SK-N-SH (cell line): Measurements from ENCODE around the gene SLC10A1. TPM values are rescaled to one million over a fixed set of nuclear protein-coding genes. Genes with fewer than 3 reads are reported as not detected.

Experiments
- CTCF ChIA-PET: fragments of 300-600, 350-600 bp; formaldehyde crosslinking; extraction: SDS; loops from one replicate; lab custom pipeline; 2021; lab: Yijun Ruan, JAX
- POLR2A ChIA-PET: fragments of 350-600 bp; sonication (Branson Sonifier 250); formaldehyde crosslinking; extraction: SDS; loops from one replicate; lab custom pipeline; 2020; ENCODE audit warnings: antibody characterized with exemption, inconsistent platforms; lab: Yijun Ruan, JAX
- DNase-seq: peaks from one replicate; pipeline ENCODE4 v3.0.0; 2012
- H2AFZ ChIP-seq: fragments of 200-600 bp; sonication (generic); 2 replicates; pipeline ENCODE4 v1.8.1; 2016; ENCODE audit warnings: antibody characterized with exemption, mild to moderate bottlenecking, low read depth
- H3F3A ChIP-seq: fragments of 200-600 bp; sonication (generic); replicated peaks from 2 replicates; pipeline ENCODE3; 2016; ENCODE audit warnings: antibody characterized with exemption, mild to moderate bottlenecking; ENCODE audit not compliant: insufficient read depth
- H3K27ac ChIP-seq, 2 experiments: fragments of 200-500 bp in 1 of 2; fragments of 200-600 bp in 1 of 2; sonication (Bioruptor generic) in 1 of 2; sonication (generic), shearing (Covaris generic) in 1 of 2; 2 replicates each; pipeline versions ENCODE4 v1.5.1 to v1.6.1; 2014 to 2016; ENCODE audit warnings: low read depth in 2 of 2, inconsistent platforms in 1 of 2, low read length in 1 of 2, mild to moderate bottlenecking in 1 of 2, mixed read lengths in 1 of 2
- H3K27me3 ChIP-seq: fragments of 200-600 bp; sonication (generic), shearing (Covaris generic); 2 replicates; pipeline ENCODE4 v1.6.1; 2016; ENCODE audit warnings: mixed run types; ENCODE audit not compliant: insufficient read depth
- H3K36me3 ChIP-seq, 2 experiments: fragments of 200-500 bp in 1 of 2; fragments of 200-600 bp in 1 of 2; sonication (Bioruptor generic) in 1 of 2; sonication (generic) in 1 of 2; replicated peaks in 1 of 2; 2 replicates each; pipeline versions ENCODE3 to v1.5.1; 2014 to 2016; ENCODE audit warnings: low read length in 1 of 2, mild to moderate bottlenecking in 1 of 2; ENCODE audit not compliant: insufficient read depth in 2 of 2, control insufficient read depth in 1 of 2
- H3K4me1 ChIP-seq, 2 experiments: fragments of 200-500 bp in 1 of 2; fragments of 200-600 bp in 1 of 2; sonication (Bioruptor generic) in 1 of 2; sonication (generic), shearing (Covaris generic) in 1 of 2; 2 replicates each; pipeline versions ENCODE4 v1.5.1 to v1.6.1; 2014 to 2016; ENCODE audit warnings: low read depth in 1 of 2, low read length in 1 of 2, mixed run types in 1 of 2; ENCODE audit not compliant: insufficient read depth in 2 of 2, control insufficient read depth in 1 of 2
- H3K4me2 ChIP-seq: fragments of 200-600 bp; sonication (generic), shearing (Covaris generic); 2 replicates; pipeline ENCODE4 v1.6.1; 2017; ENCODE audit warnings: mixed run types
- H3K4me3 ChIP-seq, 2 experiments: fragments of 200-500 bp in 1 of 2; fragments of 200-600 bp in 1 of 2; sonication (Bioruptor generic) in 1 of 2; sonication (generic), shearing (Covaris generic) in 1 of 2; 2 replicates each; pipeline versions ENCODE4 v1.5.1 to v1.8.1; 2014 to 2016; ENCODE audit warnings: low read depth in 2 of 2, inconsistent platforms in 1 of 2, low read length in 1 of 2, mild to moderate bottlenecking in 1 of 2, mixed read lengths in 1 of 2, moderate library complexity in 1 of 2
- H3K79me2 ChIP-seq: fragments of 200-600 bp; sonication (generic); 2 replicates; pipeline ENCODE4 v1.8.1; 2017; ENCODE audit warnings: mild to moderate bottlenecking; ENCODE audit not compliant: insufficient read depth
- H3K9ac ChIP-seq: fragments of 200-600 bp; sonication (generic); 2 replicates; pipeline ENCODE4 v1.6.1; 2017; ENCODE audit warnings: mixed run types
- H3K9me2 ChIP-seq: fragments of 200-600 bp; sonication (generic); 2 replicates; pipeline ENCODE4 v1.6.1; 2017; ENCODE audit warnings: mixed run types
- H3K9me3 ChIP-seq: fragments of 200-600 bp; sonication (generic); 2 replicates; pipeline ENCODE4 v1.6.1; 2017; ENCODE audit warnings: mixed run types, mild to moderate bottlenecking, moderate library complexity
- H4K20me1 ChIP-seq: fragments of 200-600 bp; sonication (generic); 2 replicates; pipeline ENCODE4 v1.6.1; 2017; ENCODE audit warnings: mild to moderate bottlenecking, mixed run types; ENCODE audit not compliant: insufficient read depth
- CHD2 ChIP-seq: fragments of 150-350 bp; IDR thresholded peaks from 2 replicates; pipeline ENCODE4 v1.6.1; 2018; ENCODE audit warnings: low read length; ENCODE audit not compliant: partially characterized antibody
- EP300 ChIP-seq, 2 experiments: IDR thresholded peaks; 2 replicates each; pipeline versions ENCODE4 v1.4.0 to v1.6.1; 2012; ENCODE audit warnings: borderline replicate concordance in 1 of 2, low read depth in 1 of 2, low read length in 1 of 2
- FOSL2 ChIP-seq: IDR thresholded peaks from 2 replicates; pipeline ENCODE4 v1.4.0; 2012; ENCODE audit warnings: low read depth, mild to moderate bottlenecking, moderate library complexity, borderline replicate concordance
- GABPA ChIP-seq: IDR thresholded peaks from 2 replicates; pipeline ENCODE4 v1.4.0; 2012; ENCODE audit warnings: low read depth, mild to moderate bottlenecking
- GATA2 ChIP-seq: sonication (generic); formaldehyde crosslinking; IDR thresholded peaks from 2 replicates; pipeline ENCODE4 v1.5.0; 2020; ENCODE audit warnings: mild to moderate bottlenecking, missing genetic modification reagents
- IRF3 ChIP-seq: fragments of 150-350 bp; IDR thresholded peaks from 2 replicates; pipeline ENCODE4 v1.6.1; 2016; ENCODE audit warnings: mild to moderate bottlenecking, low read depth, low read length
- JUND ChIP-seq: IDR thresholded peaks from 2 replicates; pipeline ENCODE4 v1.4.0; 2012
- NFIC ChIP-seq: IDR thresholded peaks from 2 replicates; pipeline ENCODE4 v1.4.0; 2012; ENCODE audit warnings: borderline replicate concordance
- NRF1 ChIP-seq: IDR thresholded peaks from 2 replicates; pipeline ENCODE4 v1.6.1; 2012; ENCODE audit warnings: low read depth, mild to moderate bottlenecking, low read length
- POLR2AphosphoS5 ChIP-seq: IDR thresholded peaks from 2 replicates; pipeline ENCODE4 v1.6.1; 2012; ENCODE audit warnings: low read depth, low read length
- RCOR1 ChIP-seq: fragments of 150-350 bp; IDR thresholded peaks from 2 replicates; pipeline ENCODE4 v1.6.1; 2017; ENCODE audit warnings: antibody characterized with exemption, low read length
- SIN3A ChIP-seq: IDR thresholded peaks from 2 replicates; pipeline ENCODE4 v1.6.1; 2012; ENCODE audit warnings: low read depth, mild to moderate bottlenecking, low read length, moderate library complexity, borderline replicate concordance
- TCF12 ChIP-seq: IDR thresholded peaks from 2 replicates; pipeline ENCODE4 v1.4.0; 2012
- YY1 ChIP-seq: IDR thresholded peaks from 2 replicates; pipeline ENCODE4 v1.4.0; 2012; ENCODE audit warnings: low read depth, mild to moderate bottlenecking
- ZBTB33 ChIP-seq: IDR thresholded peaks from 2 replicates; pipeline ENCODE4 v1.4.0; 2012; ENCODE audit warnings: low read depth, borderline replicate concordance
- WGBS: methylation state at CpG from one replicate; pipeline ENCODE4 v1.1.6; 2017; ENCODE audit warnings: low lambda C conversion rate; 5-methylcytosine and 5-hydroxymethylcytosine counted together
- polyA plus RNA-seq, 3 experiments: library from polyadenylated mRNA; depleted of rRNA; stranded (reverse); fragments of >200 nt; gene quantifications; 2 replicates each; pipeline ENCODE4 v1.2.3, GENCODE V29; 2012
- TF ChIP-seq, protein P1 (sequence below): IDR thresholded peaks from 2 replicates; pipeline ENCODE4 v1.4.0; 2012; ENCODE audit warnings: low read depth

The SLC10A1 gene
- polyA plus RNA-seq, 1 of the 3 experiments (the other 2 are of a cell fraction): not detected

- H3K27me3 ChIP-seq: no peaks in the 10 kb centered on the region
- ChIA-PET POLR2A (no interaction called here), CTCF (no interaction called here)
- no peaks in the 10 kb centered on the region for H3K9me2 ChIP-seq
- H3K4me3 ChIP-seq: no peak overlapping the region
- no peak for TF ChIP-seq YY1
- no peak for TF ChIP-seq GATA2 (CRISPR knock-in tag)
- TF ChIP-seq FOSL2: no peak
- no peaks in the 10 kb centered on the region for H3K9me3 ChIP-seq
- H3K36me3 ChIP-seq: no peaks in the 10 kb centered on the region
- no peaks in the 10 kb centered on the region for H3K79me2 ChIP-seq
- no peak overlapping the region for H3K27ac ChIP-seq
- H4K20me1 ChIP-seq: no peaks in the 10 kb centered on the region
- H3K4me2 ChIP-seq: no peak overlapping the region
- H3F3A ChIP-seq: no peaks in the 10 kb centered on the region
- no peaks in the 10 kb centered on the region for H3K4me1 ChIP-seq
- WGBS: 100% methylated on average over 1 of the region's 4 CpGs
- no peak overlapping the region for H3K9ac ChIP-seq
- no peak for DNase-seq
- H2AFZ ChIP-seq: no peak overlapping the region
Observed at GRCh38 chr14:69798339-69798735, 1.3 kb upstream of the SLC10A1 start.

DNA sequence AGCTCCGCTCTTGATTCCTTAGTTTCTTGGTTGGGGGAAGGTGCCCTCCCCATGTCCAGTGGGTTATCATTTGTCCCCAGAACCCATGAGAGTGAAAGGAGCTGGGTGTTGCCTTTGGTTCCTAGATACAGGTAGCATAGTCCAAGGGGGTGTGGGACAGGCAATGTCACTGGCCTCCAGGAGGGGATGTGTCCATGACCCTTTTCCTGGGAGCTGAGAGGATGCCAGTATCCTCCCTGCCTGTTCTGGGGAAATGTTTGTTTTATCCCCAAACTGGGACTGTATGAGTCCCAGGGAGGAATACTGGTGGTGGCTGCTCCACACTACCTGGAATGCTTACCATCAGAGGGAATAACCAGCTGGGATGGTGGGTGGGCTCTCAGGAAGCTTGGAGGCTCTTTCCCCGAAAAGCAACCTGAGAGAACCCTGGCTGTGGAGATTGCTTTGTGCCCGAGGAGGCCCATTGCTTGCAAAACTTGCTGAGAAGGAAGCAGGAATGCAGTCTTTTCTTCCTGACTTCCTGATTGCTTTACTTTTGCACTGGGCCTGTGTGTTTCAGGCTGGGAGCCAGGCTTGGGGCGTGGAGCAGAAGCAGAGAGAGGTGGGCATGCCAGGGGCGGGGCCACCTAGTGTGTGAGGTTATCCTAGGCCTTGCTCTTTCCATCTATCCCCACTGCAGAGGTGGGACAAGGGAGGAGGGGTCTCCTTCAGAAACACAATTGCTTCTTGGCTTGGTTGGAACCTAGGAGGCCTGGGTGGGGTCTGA is 715 bp upstream of the SLC10A1 start:
- H3K9me3 ChIP-seq: no peaks in the 10 kb centered on the region
- no peaks in the 10 kb centered on the region for H4K20me1 ChIP-seq
- H3K9ac ChIP-seq: no peak overlapping the region
- no peaks in the 10 kb centered on the region for H3K4me1 ChIP-seq
- no peak overlapping the region for H3K4me2 ChIP-seq
- no peak overlapping the region for H2AFZ ChIP-seq
- no peaks in the 10 kb centered on the region for H3F3A ChIP-seq
- no peak for DNase-seq
- no peak for TF ChIP-seq FOSL2
- TF ChIP-seq NRF1: no peak
- TF ChIP-seq, all 33 proteins: peak for 0
- WGBS: 28% methylated on average over 5 of the region's 5 CpGs
- Histone ChIP-seq H3K27ac (no peak overlapping the region), H3K79me2 (no peaks in the 10 kb centered on the region), H3K4me3 (no peak overlapping the region), H3K9me2 (no peaks in the 10 kb centered on the region), H3K36me3 (no peaks in the 10 kb centered on the region), H3K27me3 (no peaks in the 10 kb centered on the region)
- CTCF ChIA-PET: no interaction called here
- POLR2A ChIA-PET: no interaction called here

- 70% methylated on average over 3 of the region's 4 CpGs for WGBS
- Histone ChIP-seq H2AFZ (no peak overlapping the region), H3K9me2 (no peaks in the 10 kb centered on the region), H3K27me3 (no peaks in the 10 kb centered on the region), H3K4me3 (no peak overlapping the region), H4K20me1 (no peaks in the 10 kb centered on the region), H3K9ac (no peak overlapping the region), H3K79me2 (no peaks in the 10 kb centered on the region), H3K9me3 (no peaks in the 10 kb centered on the region), H3K27ac (no peak overlapping the region), H3K4me1 (no peaks in the 10 kb centered on the region), H3K4me2 (no peak overlapping the region), H3F3A (no peaks in the 10 kb centered on the region), H3K36me3 (no peaks in the 10 kb centered on the region)
- POLR2A ChIA-PET: no interaction called here
- no peak for DNase-seq
- CTCF ChIA-PET: no interaction called here
- TF ChIP-seq EP300 (IDR thresholded peaks at IDR 0.05; ENCODE audit: borderline replicate concordance in 1 of 2, low read depth in 1 of 2, low read length in 1 of 2) (no peak), GATA2 (CRISPR knock-in tag) (no peak), IRF3 (no peak), FOSL2 (no peak), TCF12 (no peak), YY1 (no peak), CHD2 (no peak), JUND (no peak), POLR2AphosphoS5 (no peak), GABPA (no peak), ZBTB33 (no peak), SIN3A (no peak), RCOR1 (no peak), NFIC (no peak)
- TF ChIP-seq, protein P1, sequence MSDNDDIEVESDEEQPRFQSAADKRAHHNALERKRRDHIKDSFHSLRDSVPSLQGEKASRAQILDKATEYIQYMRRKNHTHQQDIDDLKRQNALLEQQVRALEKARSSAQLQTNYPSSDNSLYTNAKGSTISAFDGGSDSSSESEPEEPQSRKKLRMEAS: no peak
Observed at GRCh38 chr14:69795691-69796090, 1.4 kb downstream of the SLC10A1 start.
